HuH-7 (cell line): Measurements from ENCODE around the gene FPGS.

Source experiments
- DNase-seq: peaks from one replicate; pipeline ENCODE4 v3.0.0; 2011; ENCODE audit warnings: low spot score

Gene FPGS

GRCh38 chr9:127860779-127861178 is 58.1 kb downstream of the FPGS start:
- DNase-seq: no peak

- no peak for DNase-seq
These were observed 59.7 kb downstream of the FPGS start for GRCh38 chr9:127862075-127863011.

- no peak for DNase-seq
These were observed 60.5 kb downstream of the FPGS start for GRCh38 chr9:127863191-127863621.
